WTC11 (cell line): Measurements from ENCODE around the gene GGA1. TPM values are rescaled to one million over a fixed set of nuclear protein-coding genes. Genes with fewer than 3 reads are reported as not detected.

Experiments used
- ATAC-seq: fragments of 200-7000 bp; cut with Tn5 transposase; 2 replicates; pipeline ENCODE4 v1.10.0; 2021; ENCODE audit warnings: mild to moderate bottlenecking, moderate library complexity
- Bru-seq: library from RNA; stranded (reverse); fragments of 400-500 nt; gene quantifications from one replicate; lab custom pipeline; 2021; lab: Mats Ljungman, UMichigan
- CTCF ChIA-PET: fragments of 300-600 bp; sonication (Branson Sonifier 250); formaldehyde crosslinking; loops from one replicate; lab custom pipeline; 2021; ENCODE audit warnings: antibody characterized with exemption; lab: Charles Lee
- POLR2A ChIA-PET: fragments of 350-600 bp; sonication (Branson Sonifier 250); formaldehyde crosslinking; loops from one replicate; lab custom pipeline; 2021; ENCODE audit warnings: antibody characterized with exemption; lab: Charles Lee
- DNase-seq: peaks from one replicate; pipeline ENCODE4 v3.0.0; 2021; ENCODE audit warnings: low spot score
- H3K27ac Mint-ChIP-seq: 2 replicates; pipeline ENCODE4 v1.8.0; 2021; ENCODE audit warnings: mixed read lengths
- H3K27me3 Mint-ChIP-seq: 2 replicates; pipeline ENCODE4 v1.8.0; 2021; ENCODE audit warnings: low read depth, mild to moderate bottlenecking, moderate library complexity, mixed read lengths
- H3K36me3 Mint-ChIP-seq: 2 replicates; pipeline ENCODE4 v1.8.0; 2021; ENCODE audit warnings: mixed read lengths
- H3K4me1 Mint-ChIP-seq: 2 replicates; pipeline ENCODE4 v1.8.0; 2022; ENCODE audit warnings: mixed read lengths
- H3K4me3 Mint-ChIP-seq: 2 replicates; pipeline ENCODE4 v1.8.0; 2021; ENCODE audit warnings: mild to moderate bottlenecking, moderate library complexity, mixed read lengths
- H3K9me3 Mint-ChIP-seq: 2 replicates; pipeline ENCODE4 v1.8.0; 2021; ENCODE audit warnings: mixed read lengths
- CBFB ChIP-seq: sonication (generic); formaldehyde crosslinking; IDR thresholded peaks from 2 replicates; pipeline ENCODE4 v1.8.1; 2022; ENCODE audit warnings: mild to moderate bottlenecking, low read depth, missing genetic modification reagents
- FOXK1 ChIP-seq: sonication (generic); formaldehyde crosslinking; IDR thresholded peaks from 2 replicates; pipeline ENCODE4 v1.8.0; 2022; ENCODE audit warnings: mild to moderate bottlenecking, moderate library complexity, missing genetic modification reagents
- GABPB1 ChIP-seq: sonication (generic); formaldehyde crosslinking; IDR thresholded peaks from 2 replicates; pipeline ENCODE4 v1.8.1; 2023; ENCODE audit warnings: mild to moderate bottlenecking, missing genetic modification reagents
- GTF2I ChIP-seq: fragments of 250-450 bp; sonication (Bioruptor Pico); conservative IDR thresholded peaks from 2 replicates; pipeline ENCODE4 v1.4.0; 2021; ENCODE audit warnings: mild to moderate bottlenecking
- MYBL2 ChIP-seq: sonication (generic); formaldehyde crosslinking; IDR thresholded peaks from 2 replicates; pipeline ENCODE4 v1.8.1; 2023; ENCODE audit warnings: mild to moderate bottlenecking, moderate library complexity, missing genetic modification reagents
- NFATC4 ChIP-seq: fragments of 250-450 bp; sonication (Bioruptor Pico); IDR thresholded peaks from 2 replicates; pipeline ENCODE4 v1.9.0; 2021; ENCODE audit warnings: mild to moderate bottlenecking
- NR2C2 ChIP-seq: sonication (generic); formaldehyde crosslinking; IDR thresholded peaks from 2 replicates; pipeline ENCODE4 v1.8.0; 2022; ENCODE audit warnings: mild to moderate bottlenecking, missing genetic modification reagents
- SMAD3 ChIP-seq: sonication (generic); formaldehyde crosslinking; IDR thresholded peaks from 2 replicates; pipeline ENCODE4 v1.8.0; 2022; ENCODE audit warnings: missing genetic modification reagents, mild to moderate bottlenecking, borderline replicate concordance
- SMAD4 ChIP-seq: sonication (generic); formaldehyde crosslinking; IDR thresholded peaks from 2 replicates; pipeline ENCODE4 v1.8.0; 2022; ENCODE audit warnings: mild to moderate bottlenecking, missing genetic modification reagents
- TCF7 ChIP-seq: sonication (generic); formaldehyde crosslinking; IDR thresholded peaks from 2 replicates; pipeline ENCODE4 v1.8.0; 2022; ENCODE audit warnings: mild to moderate bottlenecking, low read depth, missing genetic modification reagents, moderate library complexity
- TEAD4 ChIP-seq: sonication (generic); formaldehyde crosslinking; IDR thresholded peaks from 2 replicates; pipeline ENCODE4 v1.8.0; 2022; ENCODE audit warnings: mild to moderate bottlenecking, missing genetic modification reagents
- ZBTB21 ChIP-seq: sonication (generic); formaldehyde crosslinking; IDR thresholded peaks from 2 replicates; pipeline ENCODE4 v1.8.1; 2023; ENCODE audit warnings: mild to moderate bottlenecking, missing genetic modification reagents, borderline replicate concordance
- ZNF416 ChIP-seq: fragments of 250-450 bp; sonication (Bioruptor Pico); IDR thresholded peaks from 2 replicates; pipeline ENCODE4 v1.9.0; 2021; ENCODE audit warnings: mild to moderate bottlenecking, inconsistent platforms
- long read RNA-seq, 3 experiments: library from RNA in 1 of 3; library from capped mRNA in 1 of 3; library from polyadenylated mRNA in 1 of 3; unstranded in 2 of 3; stranded (forward) in 1 of 3; transcript quantifications; one replicate each; pipeline ENCODE4 v2.0.0, GENCODE V29; 2021
- total RNA-seq: library from RNA; stranded (reverse); gene quantifications from 3 replicates; pipeline ENCODE4 v1.2.3, GENCODE V29; 2021
- TF ChIP-seq, protein P1 (sequence below): fragments of 250-450 bp; sonication (Bioruptor Pico); IDR thresholded peaks from 2 replicates; pipeline ENCODE4 v1.9.0; 2021; ENCODE audit warnings: mild to moderate bottlenecking
- TF ChIP-seq, protein P2 (sequence below): sonication (generic); formaldehyde crosslinking; conservative IDR thresholded peaks from 2 replicates; pipeline ENCODE4 v1.8.1; 2023; ENCODE audit warnings: mild to moderate bottlenecking, low read depth, missing genetic modification reagents, moderate library complexity
- TF ChIP-seq, protein P3 (sequence below): sonication (generic); formaldehyde crosslinking; IDR thresholded peaks from 2 replicates; pipeline ENCODE4 v1.8.0; 2022; ENCODE audit warnings: mild to moderate bottlenecking, missing genetic modification reagents
- TF ChIP-seq, protein P4 (sequence below): sonication (generic); formaldehyde crosslinking; IDR thresholded peaks from 2 replicates; pipeline ENCODE4 v1.8.1; 2023; ENCODE audit warnings: mild to moderate bottlenecking, missing genetic modification reagents
- TF ChIP-seq, protein P5 (sequence below): sonication (generic); formaldehyde crosslinking; IDR thresholded peaks from 2 replicates; pipeline ENCODE4 v1.8.0; 2022; ENCODE audit warnings: missing genetic modification reagents
- TF ChIP-seq, protein P6 (sequence below): fragments of 200-600 bp; IDR thresholded peaks from 2 replicates; pipeline ENCODE4 v1.8.0; 2022; ENCODE audit warnings: antibody characterized with exemption

Gene GGA1, protein sequence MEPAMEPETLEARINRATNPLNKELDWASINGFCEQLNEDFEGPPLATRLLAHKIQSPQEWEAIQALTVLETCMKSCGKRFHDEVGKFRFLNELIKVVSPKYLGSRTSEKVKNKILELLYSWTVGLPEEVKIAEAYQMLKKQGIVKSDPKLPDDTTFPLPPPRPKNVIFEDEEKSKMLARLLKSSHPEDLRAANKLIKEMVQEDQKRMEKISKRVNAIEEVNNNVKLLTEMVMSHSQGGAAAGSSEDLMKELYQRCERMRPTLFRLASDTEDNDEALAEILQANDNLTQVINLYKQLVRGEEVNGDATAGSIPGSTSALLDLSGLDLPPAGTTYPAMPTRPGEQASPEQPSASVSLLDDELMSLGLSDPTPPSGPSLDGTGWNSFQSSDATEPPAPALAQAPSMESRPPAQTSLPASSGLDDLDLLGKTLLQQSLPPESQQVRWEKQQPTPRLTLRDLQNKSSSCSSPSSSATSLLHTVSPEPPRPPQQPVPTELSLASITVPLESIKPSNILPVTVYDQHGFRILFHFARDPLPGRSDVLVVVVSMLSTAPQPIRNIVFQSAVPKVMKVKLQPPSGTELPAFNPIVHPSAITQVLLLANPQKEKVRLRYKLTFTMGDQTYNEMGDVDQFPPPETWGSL
- total RNA-seq (59.5 to 66.3 TPM (median 61.6 TPM) in 3 replicates), Bru-seq, nascent RNA (percentile 63 among the genes with signal in this experiment)
- long read RNA-seq, experiment 1, transcript GGA1-203 (17 exons, 3,159 nt), result major isoform, 84 of 166 reads
- long read RNA-seq, experiment 1, transcript GGA1-201 (15 exons, 2,528 nt), result minor isoform, 8 of 166 reads
- long read RNA-seq, experiment 1, transcript GGA1-216 (4 exons, 790 nt), result minor isoform, 5 of 166 reads
- long read RNA-seq, experiment 1, partial matches to known transcripts, result 21 of 166 reads
- long read RNA-seq, experiment 1, other reads (novel, unspliced or antisense), result 48 of 166 reads
- long read RNA-seq, experiment 2, transcript GGA1-203 (17 exons, 3,159 nt), result major isoform, 6 of 47 reads
- long read RNA-seq, experiment 2, partial matches to known transcripts, result 16 of 47 reads
- long read RNA-seq, experiment 2, other reads (novel, unspliced or antisense), result 21 of 47 reads
- long read RNA-seq, experiment 3, partial matches to known transcripts, result 0 of 10 reads
- long read RNA-seq, experiment 3, other reads (novel, unspliced or antisense), result 6 of 10 reads

DNA sequence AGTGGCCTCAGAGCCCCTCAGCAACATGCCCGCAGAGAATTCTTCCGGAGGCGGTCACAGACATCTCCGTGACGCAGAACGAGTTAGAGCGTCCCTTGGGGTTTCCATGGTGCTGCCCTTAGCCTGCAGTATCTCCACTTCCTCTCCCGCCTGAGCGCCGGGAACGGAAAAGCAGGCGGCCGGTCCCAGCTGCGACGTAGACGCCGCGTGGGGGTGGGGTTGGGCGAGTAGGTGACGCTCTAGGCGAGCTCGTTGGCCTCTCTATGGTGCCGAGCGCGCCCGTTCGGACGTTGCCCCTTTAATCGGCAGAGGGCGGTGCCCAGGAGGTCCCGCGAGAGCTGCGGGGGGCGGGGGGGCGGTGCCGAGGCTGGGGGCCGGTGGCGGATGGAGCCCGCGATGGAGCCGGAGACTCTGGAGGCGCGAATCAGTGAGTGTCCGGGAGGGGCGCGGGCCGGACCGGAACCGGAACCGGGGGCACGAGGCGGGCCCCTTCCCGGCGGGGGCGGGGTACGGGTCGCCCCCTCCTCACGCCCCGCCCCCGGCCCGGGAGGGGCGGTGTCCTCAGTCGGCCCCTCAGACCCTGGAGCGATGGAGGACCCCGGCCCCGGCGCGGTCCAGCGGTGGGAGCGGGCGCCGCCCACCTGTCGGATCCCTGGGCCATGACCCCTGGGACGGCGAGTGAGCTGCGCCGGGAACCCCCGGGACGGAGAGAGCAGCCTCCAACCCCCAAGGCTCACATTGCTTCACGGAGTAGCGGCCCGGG is at the start of gene GGA1:
Gene GGA1, plus strand, starts transcription at position 358 of the 763 bp plus-strand sequence. Its CDS starts 27 bp downstream, at position 385.
- ATAC-seq (peak; percentile 70), DNase-seq (peak; percentile 90)
- no peaks in the 10 kb centered on the region for H3K36me3 Mint-ChIP-seq
- H3K4me3 Mint-ChIP-seq, result peak within 1 kb of the TSS; percentile 90
- no peaks in the 10 kb centered on the region for H3K9me3 Mint-ChIP-seq
- H3K27ac Mint-ChIP-seq, result peak within 1 kb of the TSS; percentile 98
- H3K27me3 Mint-ChIP-seq, result no peaks in the 10 kb centered on the region
- ChIA-PET POLR2A (interaction anchor here (0.6 to 3.1 kb wide), 12 partner anchors 16 to 209 kb away, joined by 3 to 19 read pairs (median 5); partner anchors contain the start of genes CDC42EP1, NOL12, PDXP and TRIOBP), CTCF (interaction anchor here (0.6 to 4.6 kb wide), 31 partner anchors 11 to 274 kb away, joined by 3 to 99 read pairs (median 6); partner anchors contain the start of genes LGALS1, LGALS2, MFNG and NOL12)
- H3K4me1 Mint-ChIP-seq, result peaks cover 18% of the 10 kb centered on the region
- TF ChIP-seq NFATC4 (no peak), TCF7 (CRISPR knock-in tag) (no peak), ZBTB21 (CRISPR knock-in tag) (no peak), SMAD4 (CRISPR knock-in tag) (no peak), NR2C2 (CRISPR knock-in tag) (0 out of 2 replicates have a peak, but pooled peaks have one; percentile 57), SMAD3 (CRISPR knock-in tag) (no peak), CBFB (CRISPR knock-in tag) (no peak), GTF2I (no peak), TEAD4 (CRISPR knock-in tag) (no peak), FOXK1 (peak; percentile 79), ZNF416 (CRISPR knock-in tag) (no peak), MYBL2 (peak; percentile 74; the same call in 1 of the 2 replicates), GABPB1 (0 out of 2 replicates have a peak, but pooled peaks have one; percentile 52)
- TF ChIP-seq, protein P1, sequence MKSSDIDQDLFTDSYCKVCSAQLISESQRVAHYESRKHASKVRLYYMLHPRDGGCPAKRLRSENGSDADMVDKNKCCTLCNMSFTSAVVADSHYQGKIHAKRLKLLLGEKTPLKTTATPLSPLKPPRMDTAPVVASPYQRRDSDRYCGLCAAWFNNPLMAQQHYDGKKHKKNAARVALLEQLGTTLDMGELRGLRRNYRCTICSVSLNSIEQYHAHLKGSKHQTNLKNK (CRISPR knock-in tag), result no peak
- TF ChIP-seq, protein P2, sequence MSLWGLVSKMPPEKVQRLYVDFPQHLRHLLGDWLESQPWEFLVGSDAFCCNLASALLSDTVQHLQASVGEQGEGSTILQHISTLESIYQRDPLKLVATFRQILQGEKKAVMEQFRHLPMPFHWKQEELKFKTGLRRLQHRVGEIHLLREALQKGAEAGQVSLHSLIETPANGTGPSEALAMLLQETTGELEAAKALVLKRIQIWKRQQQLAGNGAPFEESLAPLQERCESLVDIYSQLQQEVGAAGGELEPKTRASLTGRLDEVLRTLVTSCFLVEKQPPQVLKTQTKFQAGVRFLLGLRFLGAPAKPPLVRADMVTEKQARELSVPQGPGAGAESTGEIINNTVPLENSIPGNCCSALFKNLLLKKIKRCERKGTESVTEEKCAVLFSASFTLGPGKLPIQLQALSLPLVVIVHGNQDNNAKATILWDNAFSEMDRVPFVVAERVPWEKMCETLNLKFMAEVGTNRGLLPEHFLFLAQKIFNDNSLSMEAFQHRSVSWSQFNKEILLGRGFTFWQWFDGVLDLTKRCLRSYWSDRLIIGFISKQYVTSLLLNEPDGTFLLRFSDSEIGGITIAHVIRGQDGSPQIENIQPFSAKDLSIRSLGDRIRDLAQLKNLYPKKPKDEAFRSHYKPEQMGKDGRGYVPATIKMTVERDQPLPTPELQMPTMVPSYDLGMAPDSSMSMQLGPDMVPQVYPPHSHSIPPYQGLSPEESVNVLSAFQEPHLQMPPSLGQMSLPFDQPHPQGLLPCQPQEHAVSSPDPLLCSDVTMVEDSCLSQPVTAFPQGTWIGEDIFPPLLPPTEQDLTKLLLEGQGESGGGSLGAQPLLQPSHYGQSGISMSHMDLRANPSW (CRISPR knock-in tag), result no peak
- TF ChIP-seq, protein P3, sequence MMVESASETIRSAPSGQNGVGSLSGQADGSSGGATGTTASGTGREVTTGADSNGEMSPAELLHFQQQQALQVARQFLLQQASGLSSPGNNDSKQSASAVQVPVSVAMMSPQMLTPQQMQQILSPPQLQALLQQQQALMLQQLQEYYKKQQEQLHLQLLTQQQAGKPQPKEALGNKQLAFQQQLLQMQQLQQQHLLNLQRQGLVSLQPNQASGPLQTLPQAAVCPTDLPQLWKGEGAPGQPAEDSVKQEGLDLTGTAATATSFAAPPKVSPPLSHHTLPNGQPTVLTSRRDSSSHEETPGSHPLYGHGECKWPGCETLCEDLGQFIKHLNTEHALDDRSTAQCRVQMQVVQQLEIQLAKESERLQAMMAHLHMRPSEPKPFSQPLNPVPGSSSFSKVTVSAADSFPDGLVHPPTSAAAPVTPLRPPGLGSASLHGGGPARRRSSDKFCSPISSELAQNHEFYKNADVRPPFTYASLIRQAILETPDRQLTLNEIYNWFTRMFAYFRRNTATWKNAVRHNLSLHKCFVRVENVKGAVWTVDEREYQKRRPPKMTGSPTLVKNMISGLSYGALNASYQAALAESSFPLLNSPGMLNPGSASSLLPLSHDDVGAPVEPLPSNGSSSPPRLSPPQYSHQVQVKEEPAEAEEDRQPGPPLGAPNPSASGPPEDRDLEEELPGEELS (CRISPR knock-in tag), result no peak
- TF ChIP-seq, protein P4, sequence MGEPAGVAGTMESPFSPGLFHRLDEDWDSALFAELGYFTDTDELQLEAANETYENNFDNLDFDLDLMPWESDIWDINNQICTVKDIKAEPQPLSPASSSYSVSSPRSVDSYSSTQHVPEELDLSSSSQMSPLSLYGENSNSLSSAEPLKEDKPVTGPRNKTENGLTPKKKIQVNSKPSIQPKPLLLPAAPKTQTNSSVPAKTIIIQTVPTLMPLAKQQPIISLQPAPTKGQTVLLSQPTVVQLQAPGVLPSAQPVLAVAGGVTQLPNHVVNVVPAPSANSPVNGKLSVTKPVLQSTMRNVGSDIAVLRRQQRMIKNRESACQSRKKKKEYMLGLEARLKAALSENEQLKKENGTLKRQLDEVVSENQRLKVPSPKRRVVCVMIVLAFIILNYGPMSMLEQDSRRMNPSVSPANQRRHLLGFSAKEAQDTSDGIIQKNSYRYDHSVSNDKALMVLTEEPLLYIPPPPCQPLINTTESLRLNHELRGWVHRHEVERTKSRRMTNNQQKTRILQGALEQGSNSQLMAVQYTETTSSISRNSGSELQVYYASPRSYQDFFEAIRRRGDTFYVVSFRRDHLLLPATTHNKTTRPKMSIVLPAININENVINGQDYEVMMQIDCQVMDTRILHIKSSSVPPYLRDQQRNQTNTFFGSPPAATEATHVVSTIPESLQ (CRISPR knock-in tag), result no peak
- TF ChIP-seq, protein P5, sequence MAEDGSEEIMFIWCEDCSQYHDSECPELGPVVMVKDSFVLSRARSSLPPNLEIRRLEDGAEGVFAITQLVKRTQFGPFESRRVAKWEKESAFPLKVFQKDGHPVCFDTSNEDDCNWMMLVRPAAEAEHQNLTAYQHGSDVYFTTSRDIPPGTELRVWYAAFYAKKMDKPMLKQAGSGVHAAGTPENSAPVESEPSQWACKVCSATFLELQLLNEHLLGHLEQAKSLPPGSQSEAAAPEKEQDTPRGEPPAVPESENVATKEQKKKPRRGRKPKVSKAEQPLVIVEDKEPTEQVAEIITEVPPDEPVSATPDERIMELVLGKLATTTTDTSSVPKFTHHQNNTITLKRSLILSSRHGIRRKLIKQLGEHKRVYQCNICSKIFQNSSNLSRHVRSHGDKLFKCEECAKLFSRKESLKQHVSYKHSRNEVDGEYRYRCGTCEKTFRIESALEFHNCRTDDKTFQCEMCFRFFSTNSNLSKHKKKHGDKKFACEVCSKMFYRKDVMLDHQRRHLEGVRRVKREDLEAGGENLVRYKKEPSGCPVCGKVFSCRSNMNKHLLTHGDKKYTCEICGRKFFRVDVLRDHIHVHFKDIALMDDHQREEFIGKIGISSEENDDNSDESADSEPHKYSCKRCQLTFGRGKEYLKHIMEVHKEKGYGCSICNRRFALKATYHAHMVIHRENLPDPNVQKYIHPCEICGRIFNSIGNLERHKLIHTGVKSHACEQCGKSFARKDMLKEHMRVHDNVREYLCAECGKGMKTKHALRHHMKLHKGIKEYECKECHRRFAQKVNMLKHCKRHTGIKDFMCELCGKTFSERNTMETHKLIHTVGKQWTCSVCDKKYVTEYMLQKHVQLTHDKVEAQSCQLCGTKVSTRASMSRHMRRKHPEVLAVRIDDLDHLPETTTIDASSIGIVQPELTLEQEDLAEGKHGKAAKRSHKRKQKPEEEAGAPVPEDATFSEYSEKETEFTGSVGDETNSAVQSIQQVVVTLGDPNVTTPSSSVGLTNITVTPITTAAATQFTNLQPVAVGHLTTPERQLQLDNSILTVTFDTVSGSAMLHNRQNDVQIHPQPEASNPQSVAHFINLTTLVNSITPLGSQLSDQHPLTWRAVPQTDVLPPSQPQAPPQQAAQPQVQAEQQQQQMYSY (CRISPR knock-in tag), result 0 out of 2 replicates have a peak, but pooled peaks have one; percentile 21
- TF ChIP-seq, protein P6, sequence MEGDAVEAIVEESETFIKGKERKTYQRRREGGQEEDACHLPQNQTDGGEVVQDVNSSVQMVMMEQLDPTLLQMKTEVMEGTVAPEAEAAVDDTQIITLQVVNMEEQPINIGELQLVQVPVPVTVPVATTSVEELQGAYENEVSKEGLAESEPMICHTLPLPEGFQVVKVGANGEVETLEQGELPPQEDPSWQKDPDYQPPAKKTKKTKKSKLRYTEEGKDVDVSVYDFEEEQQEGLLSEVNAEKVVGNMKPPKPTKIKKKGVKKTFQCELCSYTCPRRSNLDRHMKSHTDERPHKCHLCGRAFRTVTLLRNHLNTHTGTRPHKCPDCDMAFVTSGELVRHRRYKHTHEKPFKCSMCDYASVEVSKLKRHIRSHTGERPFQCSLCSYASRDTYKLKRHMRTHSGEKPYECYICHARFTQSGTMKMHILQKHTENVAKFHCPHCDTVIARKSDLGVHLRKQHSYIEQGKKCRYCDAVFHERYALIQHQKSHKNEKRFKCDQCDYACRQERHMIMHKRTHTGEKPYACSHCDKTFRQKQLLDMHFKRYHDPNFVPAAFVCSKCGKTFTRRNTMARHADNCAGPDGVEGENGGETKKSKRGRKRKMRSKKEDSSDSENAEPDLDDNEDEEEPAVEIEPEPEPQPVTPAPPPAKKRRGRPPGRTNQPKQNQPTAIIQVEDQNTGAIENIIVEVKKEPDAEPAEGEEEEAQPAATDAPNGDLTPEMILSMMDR, result no peak
